Neural progenitor cell (in vitro differentiated cells): ENCODE measurements around the gene PEX10. TPM values are rescaled to one million over a fixed set of nuclear protein-coding genes. Genes with fewer than 3 reads are reported as not detected.

Source experiments
- DNase-seq: peaks from one replicate; pipeline ENCODE4 v3.0.0-alpha.2; 2016; ENCODE audit warnings: low spot score
- H2AFZ ChIP-seq: fragments of 200-600 bp; sonication (generic); replicated peaks from 2 replicates; pipeline ENCODE4 v1.6.1; 2016; ENCODE audit warnings: antibody characterized with exemption
- H3F3A ChIP-seq: fragments of 200-600 bp; sonication (generic); 2 replicates; pipeline ENCODE4 v1.6.1; 2016; ENCODE audit warnings: antibody characterized with exemption, low read depth
- H3K27ac ChIP-seq: fragments of 200-600 bp; sonication (generic); 2 replicates; pipeline ENCODE4 v1.5.1; 2016; ENCODE audit warnings: mild to moderate bottlenecking
- H3K27me3 ChIP-seq: fragments of 200-600 bp; sonication (generic); 2 replicates; pipeline ENCODE4 v1.6.1; 2016; ENCODE audit warnings: mild to moderate bottlenecking, moderate library complexity
- H3K36me3 ChIP-seq: fragments of 200-600 bp; sonication (generic); 2 replicates; pipeline ENCODE4 v1.5.1; 2016
- H3K4me1 ChIP-seq: fragments of 200-600 bp; sonication (generic); 2 replicates; pipeline ENCODE4 v1.6.1; 2016; ENCODE audit warnings: mixed run types
- H3K4me2 ChIP-seq: fragments of 200-600 bp; sonication (generic); 2 replicates; pipeline ENCODE4 v1.6.1; 2016
- H3K4me3 ChIP-seq: fragments of 200-600 bp; sonication (generic); 2 replicates; pipeline ENCODE4 v1.5.1; 2016
- H3K79me2 ChIP-seq: fragments of 200-600 bp; sonication (generic); 2 replicates; pipeline ENCODE4 v1.6.1; 2016; ENCODE audit warnings: low read depth
- H3K9ac ChIP-seq: fragments of 200-600 bp; sonication (generic); 2 replicates; pipeline ENCODE4 v1.6.1; 2016
- H3K9me3 ChIP-seq: fragments of 200-600 bp; sonication (generic); 2 replicates; pipeline ENCODE4 v1.5.1; 2016; ENCODE audit warnings: low read depth
- H4K20me1 ChIP-seq: fragments of 200-600 bp; sonication (generic); 2 replicates; pipeline ENCODE4 v1.6.1; 2016; ENCODE audit warnings: low read depth
- H3K27ac Mint-ChIP-seq: 3 replicates; pipeline ENCODE4 v1.8.0; 2021; ENCODE audit warnings: mixed read lengths
- H3K27me3 Mint-ChIP-seq: 2 replicates; pipeline ENCODE4 v1.8.0; 2022; ENCODE audit warnings: low read depth, mild to moderate bottlenecking, inconsistent platforms, moderate library complexity, mixed read lengths; ENCODE audit not compliant: insufficient read depth
- H3K36me3 Mint-ChIP-seq: 3 replicates; pipeline ENCODE4 v1.8.0; 2021; ENCODE audit warnings: mixed read lengths
- H3K4me1 Mint-ChIP-seq: 3 replicates; pipeline ENCODE4 v1.8.0; 2021; ENCODE audit warnings: mixed read lengths
- H3K4me3 Mint-ChIP-seq: 3 replicates; pipeline ENCODE4 v1.8.0; 2021; ENCODE audit warnings: mild to moderate bottlenecking, moderate library complexity, mixed read lengths
- H3K9me3 Mint-ChIP-seq: 3 replicates; pipeline ENCODE4 v1.8.0; 2020; ENCODE audit warnings: mixed read lengths
- CTCF ChIP-seq: fragments of 200-600 bp; sonication (generic); IDR thresholded peaks from 2 replicates; pipeline ENCODE4 v1.5.1; 2017; ENCODE audit warnings: antibody characterized with exemption, mild to moderate bottlenecking
- EZH2 ChIP-seq: fragments of 200-600 bp; sonication (generic); IDR thresholded peaks from 2 replicates; pipeline ENCODE4 v1.6.1; 2017; ENCODE audit warnings: antibody characterized with exemption, mild to moderate bottlenecking, moderate library complexity
- EZH2phosphoT487 ChIP-seq: fragments of 200-600 bp; sonication (generic); IDR thresholded peaks from 2 replicates; pipeline ENCODE4 v1.6.1; 2017; ENCODE audit warnings: antibody characterized with exemption
- total RNA-seq: library from RNA; depleted of rRNA; stranded (reverse); fragments of >200 nt; gene quantifications from 2 replicates; pipeline ENCODE4 v1.2.3, GENCODE V29; 2015; ENCODE audit warnings: low replicate concordance

The PEX10 gene
- total RNA-seq, 1 donor from 2014 or later = 15.1 TPM

- H3K9me3 ChIP-seq = no peaks in the 10 kb centered on the region
- Mint-ChIP-seq H3K4me3 (peak overlapping the region; percentile 39), H3K36me3 (no peaks in the 10 kb centered on the region), H3K9me3 (no peaks in the 10 kb centered on the region), H3K27me3 (peaks cover 14% of the 10 kb centered on the region), H3K27ac (peak overlapping the region; percentile 83), H3K4me1 (peaks cover 30% of the 10 kb centered on the region)
- no peaks in the 10 kb centered on the region for H3K36me3 ChIP-seq
- H3K4me3 ChIP-seq = no peak overlapping the region
- H3F3A ChIP-seq = peaks cover 29% of the 10 kb centered on the region
- TF ChIP-seq EZH2 (no peak), CTCF (no peak), EZH2phosphoT487 (no peak)
- H3K79me2 ChIP-seq = no peaks in the 10 kb centered on the region
- H3K9ac ChIP-seq = no peak overlapping the region
- H3K27me3 ChIP-seq = peaks cover 21% of the 10 kb centered on the region
- peaks cover 70% of the 10 kb centered on the region for H3K4me1 ChIP-seq
- no peaks in the 10 kb centered on the region for H4K20me1 ChIP-seq
- DNase-seq = no peak
- H3K4me2 ChIP-seq = peak overlapping the region; percentile 53
- H3K27ac ChIP-seq = no peak overlapping the region
- no peak overlapping the region for H2AFZ ChIP-seq
Observed at GRCh38 chr1:2448098-2448445, 35.7 kb upstream of the PEX10 start.

- H3K4me1 ChIP-seq = peaks cover 70% of the 10 kb centered on the region
- H4K20me1 ChIP-seq = no peaks in the 10 kb centered on the region
- TF ChIP-seq EZH2 = no peak
- no peak for TF ChIP-seq EZH2phosphoT487
- TF ChIP-seq CTCF = no peak
- peak overlapping the region; percentile 53 for H3K4me2 ChIP-seq
- no peaks in the 10 kb centered on the region for H3K36me3 ChIP-seq
- H2AFZ ChIP-seq = no peak overlapping the region
- Mint-ChIP-seq H3K27me3 (peaks cover 14% of the 10 kb centered on the region), H3K36me3 (no peaks in the 10 kb centered on the region), H3K9me3 (no peaks in the 10 kb centered on the region), H3K4me1 (peaks cover 31% of the 10 kb centered on the region), H3K27ac (no peak overlapping the region), H3K4me3 (peak overlapping the region; percentile 58)
- no peak overlapping the region for H3K9ac ChIP-seq
- peak overlapping the region; percentile 91 for H3K27ac ChIP-seq
- no peaks in the 10 kb centered on the region for H3K79me2 ChIP-seq
- peaks cover 29% of the 10 kb centered on the region for H3F3A ChIP-seq
- H3K4me3 ChIP-seq = no peak overlapping the region
- DNase-seq = no peak
- no peaks in the 10 kb centered on the region for H3K9me3 ChIP-seq
- peaks cover 26% of the 10 kb centered on the region for H3K27me3 ChIP-seq
Observed at GRCh38 chr1:2447276-2448097, 35.1 kb upstream of the PEX10 start.

- H3K27me3 ChIP-seq = peaks cover 33% of the 10 kb centered on the region
- Mint-ChIP-seq H3K27me3 (peaks cover 17% of the 10 kb centered on the region), H3K27ac (no peak overlapping the region), H3K9me3 (no peaks in the 10 kb centered on the region), H3K36me3 (no peaks in the 10 kb centered on the region), H3K4me1 (peaks cover 31% of the 10 kb centered on the region), H3K4me3 (peak overlapping the region; percentile 50)
- H2AFZ ChIP-seq = no peak overlapping the region
- TF ChIP-seq EZH2phosphoT487 = no peak
- no peak for TF ChIP-seq CTCF
- TF ChIP-seq EZH2 = no peak
- no peaks in the 10 kb centered on the region for H3K36me3 ChIP-seq
- H4K20me1 ChIP-seq = no peaks in the 10 kb centered on the region
- H3K4me3 ChIP-seq = no peak overlapping the region
- peaks cover 64% of the 10 kb centered on the region for H3K4me1 ChIP-seq
- H3K79me2 ChIP-seq = no peaks in the 10 kb centered on the region
- DNase-seq = no peak
- peaks cover 29% of the 10 kb centered on the region for H3F3A ChIP-seq
- peak overlapping the region; percentile 53 for H3K4me2 ChIP-seq
- peak overlapping the region; percentile 91 for H3K27ac ChIP-seq
- H3K9me3 ChIP-seq = no peaks in the 10 kb centered on the region
- H3K9ac ChIP-seq = no peak overlapping the region
Observed at GRCh38 chr1:2446861-2447260, 34.5 kb upstream of the PEX10 start.
